Neural progenitor cell (in vitro differentiated cells): ENCODE data around the gene PHPT1. TPM values are rescaled to one million over a fixed set of nuclear protein-coding genes. Genes with fewer than 3 reads are reported as not detected.

Experiments used
- DNase-seq: peaks from one replicate; pipeline ENCODE4 v3.0.0-alpha.2; 2016; ENCODE audit warnings: low spot score
- H2AFZ ChIP-seq: fragments of 200-600 bp; sonication (generic); replicated peaks from 2 replicates; pipeline ENCODE4 v1.6.1; 2016; ENCODE audit warnings: antibody characterized with exemption
- H3F3A ChIP-seq: fragments of 200-600 bp; sonication (generic); 2 replicates; pipeline ENCODE4 v1.6.1; 2016; ENCODE audit warnings: antibody characterized with exemption, low read depth
- H3K27ac ChIP-seq: fragments of 200-600 bp; sonication (generic); 2 replicates; pipeline ENCODE4 v1.5.1; 2016; ENCODE audit warnings: mild to moderate bottlenecking
- H3K27me3 ChIP-seq: fragments of 200-600 bp; sonication (generic); 2 replicates; pipeline ENCODE4 v1.6.1; 2016; ENCODE audit warnings: mild to moderate bottlenecking, moderate library complexity
- H3K36me3 ChIP-seq: fragments of 200-600 bp; sonication (generic); 2 replicates; pipeline ENCODE4 v1.5.1; 2016
- H3K4me1 ChIP-seq: fragments of 200-600 bp; sonication (generic); 2 replicates; pipeline ENCODE4 v1.6.1; 2016; ENCODE audit warnings: mixed run types
- H3K4me2 ChIP-seq: fragments of 200-600 bp; sonication (generic); 2 replicates; pipeline ENCODE4 v1.6.1; 2016
- H3K4me3 ChIP-seq: fragments of 200-600 bp; sonication (generic); 2 replicates; pipeline ENCODE4 v1.5.1; 2016
- H3K79me2 ChIP-seq: fragments of 200-600 bp; sonication (generic); 2 replicates; pipeline ENCODE4 v1.6.1; 2016; ENCODE audit warnings: low read depth
- H3K9ac ChIP-seq: fragments of 200-600 bp; sonication (generic); 2 replicates; pipeline ENCODE4 v1.6.1; 2016
- H3K9me3 ChIP-seq: fragments of 200-600 bp; sonication (generic); 2 replicates; pipeline ENCODE4 v1.5.1; 2016; ENCODE audit warnings: low read depth
- H4K20me1 ChIP-seq: fragments of 200-600 bp; sonication (generic); 2 replicates; pipeline ENCODE4 v1.6.1; 2016; ENCODE audit warnings: low read depth
- H3K27ac Mint-ChIP-seq: 3 replicates; pipeline ENCODE4 v1.8.0; 2021; ENCODE audit warnings: mixed read lengths
- H3K27me3 Mint-ChIP-seq: 2 replicates; pipeline ENCODE4 v1.8.0; 2022; ENCODE audit warnings: low read depth, mild to moderate bottlenecking, inconsistent platforms, moderate library complexity, mixed read lengths; ENCODE audit not compliant: insufficient read depth
- H3K36me3 Mint-ChIP-seq: 3 replicates; pipeline ENCODE4 v1.8.0; 2021; ENCODE audit warnings: mixed read lengths
- H3K4me1 Mint-ChIP-seq: 3 replicates; pipeline ENCODE4 v1.8.0; 2021; ENCODE audit warnings: mixed read lengths
- H3K4me3 Mint-ChIP-seq: 3 replicates; pipeline ENCODE4 v1.8.0; 2021; ENCODE audit warnings: mild to moderate bottlenecking, moderate library complexity, mixed read lengths
- H3K9me3 Mint-ChIP-seq: 3 replicates; pipeline ENCODE4 v1.8.0; 2020; ENCODE audit warnings: mixed read lengths
- EZH2 ChIP-seq: fragments of 200-600 bp; sonication (generic); IDR thresholded peaks from 2 replicates; pipeline ENCODE4 v1.6.1; 2017; ENCODE audit warnings: antibody characterized with exemption, mild to moderate bottlenecking, moderate library complexity
- EZH2phosphoT487 ChIP-seq: fragments of 200-600 bp; sonication (generic); IDR thresholded peaks from 2 replicates; pipeline ENCODE4 v1.6.1; 2017; ENCODE audit warnings: antibody characterized with exemption
- total RNA-seq: library from RNA; depleted of rRNA; stranded (reverse); fragments of >200 nt; gene quantifications from 2 replicates; pipeline ENCODE4 v1.2.3, GENCODE V29; 2015; ENCODE audit warnings: low replicate concordance
- TF ChIP-seq, protein P1 (sequence below): fragments of 200-600 bp; sonication (generic); IDR thresholded peaks from 2 replicates; pipeline ENCODE4 v1.5.1; 2017; ENCODE audit warnings: antibody characterized with exemption, mild to moderate bottlenecking

The PHPT1 gene
- total RNA-seq, 1 donor from 2014 or later, result 58.8 TPM

GRCh38 chr9:136857581-136858412 is 8.6 kb downstream of the PHPT1 start:
- Mint-ChIP-seq H3K4me1 (no peaks in the 10 kb centered on the region), H3K27me3 (peaks cover 3% of the 10 kb centered on the region), H3K9me3 (no peaks in the 10 kb centered on the region), H3K27ac (no peak overlapping the region), H3K36me3 (peaks cover 4% of the 10 kb centered on the region), H3K4me3 (no peak overlapping the region)
- H3K4me2 ChIP-seq, result no peak overlapping the region
- no peaks in the 10 kb centered on the region for H3F3A ChIP-seq
- H3K9ac ChIP-seq, result no peak overlapping the region
- no peak overlapping the region for H3K4me3 ChIP-seq
- TF ChIP-seq EZH2phosphoT487 (no peak), EZH2 (no peak)
- TF ChIP-seq, protein P1, sequence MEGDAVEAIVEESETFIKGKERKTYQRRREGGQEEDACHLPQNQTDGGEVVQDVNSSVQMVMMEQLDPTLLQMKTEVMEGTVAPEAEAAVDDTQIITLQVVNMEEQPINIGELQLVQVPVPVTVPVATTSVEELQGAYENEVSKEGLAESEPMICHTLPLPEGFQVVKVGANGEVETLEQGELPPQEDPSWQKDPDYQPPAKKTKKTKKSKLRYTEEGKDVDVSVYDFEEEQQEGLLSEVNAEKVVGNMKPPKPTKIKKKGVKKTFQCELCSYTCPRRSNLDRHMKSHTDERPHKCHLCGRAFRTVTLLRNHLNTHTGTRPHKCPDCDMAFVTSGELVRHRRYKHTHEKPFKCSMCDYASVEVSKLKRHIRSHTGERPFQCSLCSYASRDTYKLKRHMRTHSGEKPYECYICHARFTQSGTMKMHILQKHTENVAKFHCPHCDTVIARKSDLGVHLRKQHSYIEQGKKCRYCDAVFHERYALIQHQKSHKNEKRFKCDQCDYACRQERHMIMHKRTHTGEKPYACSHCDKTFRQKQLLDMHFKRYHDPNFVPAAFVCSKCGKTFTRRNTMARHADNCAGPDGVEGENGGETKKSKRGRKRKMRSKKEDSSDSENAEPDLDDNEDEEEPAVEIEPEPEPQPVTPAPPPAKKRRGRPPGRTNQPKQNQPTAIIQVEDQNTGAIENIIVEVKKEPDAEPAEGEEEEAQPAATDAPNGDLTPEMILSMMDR, result no peak
- H3K36me3 ChIP-seq, result no peaks in the 10 kb centered on the region
- H3K79me2 ChIP-seq, result no peaks in the 10 kb centered on the region
- no peak overlapping the region for H3K27ac ChIP-seq
- no peaks in the 10 kb centered on the region for H3K4me1 ChIP-seq
- no peaks in the 10 kb centered on the region for H3K27me3 ChIP-seq
- DNase-seq, result no peak
- peaks cover 8% of the 10 kb centered on the region for H4K20me1 ChIP-seq
- H3K9me3 ChIP-seq, result no peaks in the 10 kb centered on the region
- H2AFZ ChIP-seq, result no peak overlapping the region

DNA sequence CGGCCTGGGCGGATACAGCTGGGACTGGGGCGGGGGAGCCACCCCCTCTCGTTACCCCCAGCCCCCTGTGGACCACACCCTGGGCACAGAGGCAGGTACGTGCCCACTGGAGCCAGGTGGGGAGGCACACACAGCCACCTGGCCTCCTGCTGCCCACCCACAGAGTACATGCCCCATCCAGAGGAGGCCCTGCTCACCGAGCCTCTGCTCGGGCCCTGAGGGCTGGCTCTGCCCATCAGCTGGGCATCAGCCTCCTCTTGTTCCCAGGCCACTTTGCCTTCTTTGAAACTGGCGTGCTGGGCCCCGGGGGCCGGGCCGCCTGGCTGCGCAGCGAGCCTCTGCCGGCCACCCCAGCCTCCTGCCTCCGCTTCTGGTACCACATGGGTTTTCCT is 9.2 kb downstream of the PHPT1 start:
- no peak overlapping the region for H3K9ac ChIP-seq
- H3K9me3 ChIP-seq, result no peaks in the 10 kb centered on the region
- TF ChIP-seq EZH2 (no peak), EZH2phosphoT487 (no peak)
- TF ChIP-seq, protein P1, result no peak
- H3K4me1 Mint-ChIP-seq, result no peaks in the 10 kb centered on the region
- H3K4me3 ChIP-seq, result no peak overlapping the region
- H3K27me3 ChIP-seq, result no peaks in the 10 kb centered on the region
- no peak overlapping the region for H3K27ac ChIP-seq
- no peak overlapping the region for H3K4me3 Mint-ChIP-seq
- H3K36me3 Mint-ChIP-seq, result peaks cover 6% of the 10 kb centered on the region
- DNase-seq, result no peak
- peaks cover 13% of the 10 kb centered on the region for H4K20me1 ChIP-seq
- no peaks in the 10 kb centered on the region for H3F3A ChIP-seq
- no peak overlapping the region for H2AFZ ChIP-seq
- H3K27me3 Mint-ChIP-seq, result peaks cover 3% of the 10 kb centered on the region
- H3K27ac Mint-ChIP-seq, result no peak overlapping the region
- peaks cover 2% of the 10 kb centered on the region for H3K79me2 ChIP-seq
- H3K9me3 Mint-ChIP-seq, result no peaks in the 10 kb centered on the region
- H3K4me1 ChIP-seq, result no peaks in the 10 kb centered on the region
- H3K4me2 ChIP-seq, result no peak overlapping the region
- no peaks in the 10 kb centered on the region for H3K36me3 ChIP-seq

GRCh38 chr9:136858844-136859757 is 9.9 kb downstream of the PHPT1 start:
- Histone ChIP-seq H3K27ac (no peak overlapping the region), H3F3A (peaks cover 2% of the 10 kb centered on the region), H3K4me2 (no peak overlapping the region), H3K79me2 (peaks cover 9% of the 10 kb centered on the region), H3K9ac (no peak overlapping the region), H3K4me3 (no peak overlapping the region), H3K36me3 (no peaks in the 10 kb centered on the region), H3K4me1 (no peaks in the 10 kb centered on the region), H4K20me1 (peaks cover 19% of the 10 kb centered on the region), H3K27me3 (no peaks in the 10 kb centered on the region), H2AFZ (no peak overlapping the region), H3K9me3 (no peaks in the 10 kb centered on the region)
- H3K9me3 Mint-ChIP-seq, result no peaks in the 10 kb centered on the region
- DNase-seq, result no peak
- no peak overlapping the region for H3K4me3 Mint-ChIP-seq
- no peak overlapping the region for H3K27ac Mint-ChIP-seq
- peaks cover 3% of the 10 kb centered on the region for H3K4me1 Mint-ChIP-seq
- H3K27me3 Mint-ChIP-seq, result peaks cover 3% of the 10 kb centered on the region
- peaks cover 12% of the 10 kb centered on the region for H3K36me3 Mint-ChIP-seq
- TF ChIP-seq, protein P1, result no peak
- no peak for TF ChIP-seq EZH2
- TF ChIP-seq EZH2phosphoT487, result no peak
